HG02938 (cell line): ENCODE measurements around the gene RSPH10B.
A peak's percentile ranks its signal among the peaks of the same experiment; 100 is the strongest.
"Not testable (repeated sequence)": the region's sequence is repeated elsewhere in the genome, so short reads cannot be mapped to it uniquely, and the experiment has no call there.

Experiments used
- ATAC-seq: cut with Tn5 transposase; IDR thresholded peaks from one replicate; pipeline ENCODE4 v1.9.1; 2021; ENCODE audit warnings: mild to moderate bottlenecking, moderate library complexity; ENCODE audit not compliant: unreplicated experiment

RSPH10B gene

GRCh38 chr7:5970347-5970911, at the start of gene RSPH10B:
RSPH10B (minus strand) TSS chr7:5970689; CDS start chr7:5967116, 3,573 bp downstream.
- ATAC-seq, result not testable (repeated sequence)

- ATAC-seq, result no peak
These were observed 46.1 kb upstream of the RSPH10B start for GRCh38 chr7:6016653-6016966.

GRCh38 chr7:6015917-6016652, 45.6 kb upstream of the RSPH10B start:
- no peak for ATAC-seq

GRCh38 chr7:6012355-6013104, 42.0 kb upstream of the RSPH10B start:
- ATAC-seq, result no peak

- ATAC-seq, result no peak
These were observed 41.1 kb upstream of the RSPH10B start for GRCh38 chr7:6011541-6011940.

- not testable (repeated sequence) for ATAC-seq
These were observed 39.9 kb upstream of the RSPH10B start for GRCh38 chr7:6010370-6010769.

- ATAC-seq, result peak; percentile 92
These were observed 38.5 kb upstream of the RSPH10B start, which contains the start of the genes AIMP2 and PMS2 for GRCh38 chr7:6008668-6009611. AIMP2 (plus strand) TSS chr7:6009272; CDS start chr7:6009364, 92 bp downstream. PMS2 (minus strand) TSS chr7:6009049; CDS start chr7:6009019, 30 bp downstream.

- not testable (repeated sequence) for ATAC-seq
These were observed 37.5 kb upstream of the RSPH10B start for GRCh38 chr7:6007835-6008590.

- ATAC-seq, result no peak
These were observed 36.9 kb upstream of the RSPH10B start for GRCh38 chr7:6007386-6007785.

- ATAC-seq, result no peak
These were observed 26.8 kb upstream of the RSPH10B start for GRCh38 chr7:5997210-5997808.

GRCh38 chr7:5987061-5987460, 16.6 kb upstream of the RSPH10B start:
- not testable (repeated sequence) for ATAC-seq

GRCh38 chr7:5979680-5980314, 9.3 kb upstream of the RSPH10B start:
- not testable (repeated sequence) for ATAC-seq

GRCh38 chr7:5973580-5973979, 3.1 kb upstream of the RSPH10B start:
- ATAC-seq, result not testable (repeated sequence)

GRCh38 chr7:5963810-5964209, 6.7 kb downstream of the RSPH10B start:
- ATAC-seq, result not testable (repeated sequence)

GRCh38 chr7:5963205-5963604, 7.3 kb downstream of the RSPH10B start:
- not testable (repeated sequence) for ATAC-seq

- ATAC-seq, result not testable (repeated sequence)
These were observed 35.5 kb downstream of the RSPH10B start for GRCh38 chr7:5934945-5935450.

GRCh38 chr7:5931905-5932644, 38.4 kb downstream of the RSPH10B start:
- not testable (repeated sequence) for ATAC-seq

GRCh38 chr7:5931250-5931649, 39.2 kb downstream of the RSPH10B start:
- not testable (repeated sequence) for ATAC-seq
